Activated CD8-positive, alpha-beta T cell treated with anti-CD3 and anti-CD28 coated beads, Interleukin-2, amount 10 ng/mL, durations not matched to agents 7 days and 5 days (primary cell): ENCODE measurements around the gene ZC2HC1C. TPM values are rescaled to one million over a fixed set of nuclear protein-coding genes. Genes with fewer than 3 reads are reported as not detected.

Source experiments
- ATAC-seq: fragments of 150-1000 bp; cut with Tn5 transposase; one replicate; pipeline ENCODE4 v1.10.0; 2021; ENCODE audit warnings: moderate library complexity
- CTCF ChIA-PET: fragments of 350-600 bp; sonication (Branson Sonifier 250); formaldehyde crosslinking; loops from one replicate; lab custom pipeline; 2021; ENCODE audit warnings: antibody characterized with exemption; lab: Charles Lee
- POLR2A ChIA-PET: fragments of 350-600 bp; sonication (Branson Sonifier 250); formaldehyde crosslinking; loops from one replicate; lab custom pipeline; 2021; ENCODE audit warnings: antibody characterized with exemption; lab: Charles Lee
- DNase-seq: peaks from one replicate; pipeline ENCODE4 v3.0.0-alpha.2; 2020
- H3K27ac Mint-ChIP-seq: one replicate; pipeline ENCODE4 v1.8.0; 2021; ENCODE audit warnings: mild to moderate bottlenecking, mixed read lengths
- H3K27me3 Mint-ChIP-seq: one replicate; pipeline ENCODE4 v1.8.0; 2021; ENCODE audit warnings: low read depth, mixed read lengths
- H3K36me3 Mint-ChIP-seq: one replicate; pipeline ENCODE4 v1.8.0; 2021; ENCODE audit warnings: low read depth, mixed read lengths
- H3K4me1 Mint-ChIP-seq: one replicate; pipeline ENCODE4 v1.8.0; 2021; ENCODE audit warnings: low read depth, mixed read lengths
- H3K4me3 Mint-ChIP-seq: one replicate; pipeline ENCODE4 v1.8.0; 2021; ENCODE audit warnings: mild to moderate bottlenecking, mixed read lengths
- H3K9me3 Mint-ChIP-seq: one replicate; pipeline ENCODE4 v1.8.0; 2022; ENCODE audit warnings: mixed read lengths; ENCODE audit not compliant: insufficient read depth
- total RNA-seq, 2 experiments: library from RNA; stranded (reverse); gene quantifications; one replicate each; pipeline ENCODE4 v1.2.3, GENCODE V29; 2021

ZC2HC1C gene
- total RNA-seq, 2 experiments from 2014 or later, result 1.3 to 1.4 TPM

DNA sequence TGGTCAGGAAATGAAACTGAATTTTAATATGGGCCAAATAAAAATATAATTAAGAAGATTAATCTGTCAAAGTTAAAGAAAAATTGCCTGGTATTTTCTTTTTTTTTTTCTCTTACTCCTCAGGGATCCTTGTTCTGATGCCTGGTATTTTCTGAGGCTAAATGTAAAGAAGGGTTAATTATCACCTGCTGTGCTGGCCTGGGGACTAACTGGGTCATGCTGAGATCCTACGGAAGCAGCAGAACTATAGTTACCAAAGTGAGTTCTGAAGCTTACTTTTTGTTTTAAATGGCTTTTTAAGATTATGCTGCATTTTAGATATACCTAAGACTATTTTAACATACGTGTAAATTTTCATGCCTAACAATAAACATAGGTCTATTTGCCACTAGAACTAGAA, 23.3 kb downstream of the ZC2HC1C start:
- ATAC-seq (no peak), DNase-seq (no peak)
- H3K9me3 Mint-ChIP-seq, result no peaks in the 10 kb centered on the region
- no peaks in the 10 kb centered on the region for H3K27me3 Mint-ChIP-seq
- ChIA-PET POLR2A (no interaction called here), CTCF (no interaction called here)
- H3K4me3 Mint-ChIP-seq, result no peak overlapping the region
- H3K4me1 Mint-ChIP-seq, result no peaks in the 10 kb centered on the region
- no peak overlapping the region for H3K27ac Mint-ChIP-seq
- peaks cover 32% of the 10 kb centered on the region for H3K36me3 Mint-ChIP-seq

DNA sequence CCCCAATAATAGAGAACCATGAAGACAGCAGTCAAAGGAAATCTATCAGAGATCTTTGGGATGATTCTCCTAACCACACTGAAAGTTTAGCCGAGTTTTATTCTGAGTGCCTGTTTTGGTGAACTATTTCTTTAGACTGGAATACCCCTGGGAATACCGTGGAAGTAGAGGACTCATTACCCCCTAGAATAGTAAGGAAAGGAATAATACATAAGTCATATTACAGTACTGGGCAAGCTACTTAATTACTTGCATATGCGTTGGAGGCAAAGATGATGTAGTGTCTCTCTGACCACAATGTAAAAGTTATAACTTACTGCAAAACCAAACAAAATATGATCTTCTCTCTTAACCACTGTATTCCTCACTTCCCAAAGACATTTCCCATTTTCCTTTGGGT, 25.5 kb downstream of the ZC2HC1C start:
- H3K9me3 Mint-ChIP-seq, result no peaks in the 10 kb centered on the region
- DNase-seq (no peak), ATAC-seq (no peak)
- peaks cover 46% of the 10 kb centered on the region for H3K36me3 Mint-ChIP-seq
- POLR2A ChIA-PET, result no interaction called here
- H3K4me1 Mint-ChIP-seq, result no peaks in the 10 kb centered on the region
- CTCF ChIA-PET, result interaction anchor here (1.0 to 1.1 kb wide), 2 partner anchors 201 to 477 kb away, joined by 3 read pairs; no protein-coding TSS in a partner anchor
- no peaks in the 10 kb centered on the region for H3K27me3 Mint-ChIP-seq
- H3K27ac Mint-ChIP-seq, result no peak overlapping the region
- no peak overlapping the region for H3K4me3 Mint-ChIP-seq

DNA sequence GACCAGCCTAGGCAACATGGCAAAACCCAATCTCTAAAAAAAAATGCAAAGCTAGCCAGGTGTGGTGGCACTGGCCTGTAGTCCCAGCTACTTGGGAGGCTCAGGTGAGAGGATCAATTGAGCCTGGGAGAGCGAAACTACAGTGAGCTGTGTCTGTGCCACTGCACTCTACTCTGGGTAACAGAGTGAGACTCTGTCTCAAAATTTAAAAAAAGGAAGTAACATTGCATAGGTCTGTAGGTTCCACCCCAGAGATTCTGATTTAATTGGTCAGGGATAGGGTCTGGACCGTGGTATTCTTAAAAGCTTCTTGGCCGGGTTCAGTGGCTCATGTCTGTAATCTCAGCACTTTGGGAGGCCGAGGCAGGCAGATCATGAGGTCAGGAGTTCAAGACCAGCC, 26.2 kb downstream of the ZC2HC1C start:
- ATAC-seq (no peak), DNase-seq (no peak)
- no peaks in the 10 kb centered on the region for H3K4me1 Mint-ChIP-seq
- H3K36me3 Mint-ChIP-seq, result peaks cover 47% of the 10 kb centered on the region
- H3K27me3 Mint-ChIP-seq, result no peaks in the 10 kb centered on the region
- no peak overlapping the region for H3K27ac Mint-ChIP-seq
- H3K9me3 Mint-ChIP-seq, result no peaks in the 10 kb centered on the region
- CTCF ChIA-PET, result interaction anchor here (0.8 to 1.1 kb wide), 3 partner anchors 201 to 477 kb away, joined by 3 read pairs; no protein-coding TSS in a partner anchor
- no peak overlapping the region for H3K4me3 Mint-ChIP-seq
- POLR2A ChIA-PET, result interaction anchor here (0.7 kb wide), 1 partner anchor 26 kb away, joined by 3 read pairs; the partner anchor contains the start of gene ZC2HC1C

DNA sequence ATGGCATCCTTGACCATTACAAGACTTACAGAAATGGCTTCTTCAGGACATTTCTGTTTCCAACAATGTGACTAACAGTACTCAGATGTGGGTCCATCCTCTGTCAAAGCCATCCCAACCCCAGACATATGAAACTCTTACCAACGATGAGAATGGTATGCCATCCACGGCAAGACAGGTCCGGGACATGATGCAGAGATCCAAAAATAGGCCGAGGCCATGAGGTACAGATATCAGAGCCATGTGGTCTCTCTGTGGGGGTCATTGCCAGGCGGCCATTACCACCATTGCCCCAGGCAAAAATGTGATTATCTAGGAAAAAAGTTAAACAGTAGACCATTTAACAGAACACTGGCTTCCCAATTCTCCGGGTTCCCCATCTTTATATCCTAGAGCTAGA, 27.5 kb downstream of the ZC2HC1C start:
- ATAC-seq, result no peak
- POLR2A ChIA-PET, result no interaction called here
- DNase-seq, result no peak
- H3K4me1 Mint-ChIP-seq, result no peaks in the 10 kb centered on the region
- H3K27ac Mint-ChIP-seq, result no peak overlapping the region
- H3K4me3 Mint-ChIP-seq, result no peak overlapping the region
- CTCF ChIA-PET, result no interaction called here
- no peaks in the 10 kb centered on the region for H3K27me3 Mint-ChIP-seq
- no peaks in the 10 kb centered on the region for H3K9me3 Mint-ChIP-seq
- H3K36me3 Mint-ChIP-seq, result peaks cover 48% of the 10 kb centered on the region

DNA sequence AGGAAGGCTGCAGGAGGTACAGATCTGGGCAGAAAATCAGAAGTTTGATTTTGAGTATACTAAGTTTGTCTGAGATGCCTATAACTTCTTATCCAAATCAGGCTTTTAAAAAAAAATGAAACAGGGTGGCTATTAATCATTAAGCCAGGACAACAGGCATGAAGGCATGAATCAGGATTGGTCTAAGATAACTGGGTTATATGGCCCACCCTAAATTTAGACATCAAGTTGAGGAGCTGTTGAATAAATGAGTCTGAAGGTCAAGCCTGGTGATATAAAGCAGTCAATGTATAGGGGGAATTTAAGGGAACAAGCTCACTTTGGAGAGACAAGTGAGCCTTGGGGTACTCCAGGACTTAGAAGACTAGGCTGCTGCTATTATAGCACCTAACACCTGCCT, 28.8 kb downstream of the ZC2HC1C start:
- Mint-ChIP-seq H3K4me1 (no peaks in the 10 kb centered on the region), H3K4me3 (no peak overlapping the region), H3K27ac (no peak overlapping the region), H3K9me3 (no peaks in the 10 kb centered on the region), H3K36me3 (peaks cover 49% of the 10 kb centered on the region), H3K27me3 (no peaks in the 10 kb centered on the region)
- ATAC-seq (no peak), DNase-seq (no peak)
- ChIA-PET POLR2A (no interaction called here), CTCF (interaction anchor here (0.5 to 1.2 kb wide), 2 partner anchors 10 to 194 kb away, joined by 3 to 7 read pairs; no protein-coding TSS in a partner anchor)

DNA sequence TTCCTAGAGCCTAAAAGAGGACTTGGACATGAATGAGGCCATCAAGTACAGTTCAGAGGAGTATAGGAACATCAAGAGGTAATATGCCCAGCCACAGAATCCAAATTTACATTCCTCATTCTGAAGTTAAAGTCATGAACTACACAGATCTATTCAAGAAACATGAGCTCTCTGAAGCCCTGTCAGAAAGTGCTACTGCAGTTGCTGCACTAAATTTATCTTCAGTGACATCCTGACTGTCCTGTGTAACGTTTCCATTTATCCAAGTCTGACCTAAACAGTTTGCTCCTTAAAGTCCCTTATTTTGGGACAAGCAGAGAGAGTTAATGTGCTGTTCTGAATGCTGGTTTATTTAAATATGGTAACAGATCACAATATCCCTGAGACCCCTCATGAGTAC, 29.2 kb downstream of the ZC2HC1C start:
- no peaks in the 10 kb centered on the region for H3K9me3 Mint-ChIP-seq
- H3K27ac Mint-ChIP-seq, result no peak overlapping the region
- CTCF ChIA-PET, result interaction anchor here (1.2 kb wide), 1 partner anchor 10 kb away, joined by 7 read pairs; no protein-coding TSS in a partner anchor
- no peak for ATAC-seq
- H3K4me3 Mint-ChIP-seq, result no peak overlapping the region
- H3K36me3 Mint-ChIP-seq, result peaks cover 51% of the 10 kb centered on the region
- no peaks in the 10 kb centered on the region for H3K4me1 Mint-ChIP-seq
- POLR2A ChIA-PET, result no interaction called here
- no peak for DNase-seq
- H3K27me3 Mint-ChIP-seq, result no peaks in the 10 kb centered on the region

DNA sequence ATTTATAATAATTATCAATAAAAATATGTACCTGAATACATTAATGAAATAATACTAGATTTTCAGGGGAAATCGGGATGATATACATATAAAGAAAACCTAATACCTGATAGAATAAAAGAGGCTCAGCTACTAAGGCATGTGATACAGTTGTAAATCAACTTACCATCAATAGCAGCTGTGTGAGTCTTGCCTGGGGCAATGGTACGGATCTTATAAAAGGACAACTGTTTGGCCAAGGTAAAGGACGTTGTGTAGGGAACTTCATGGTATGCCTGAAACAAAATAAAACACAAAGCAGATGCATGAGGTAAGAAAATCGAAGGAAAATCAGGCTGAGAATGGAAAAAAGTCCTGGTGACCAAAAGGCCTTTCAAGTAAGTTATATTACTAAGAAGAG, 32.0 kb downstream of the ZC2HC1C start:
- ChIA-PET CTCF (interaction anchor here (0.9 to 2.5 kb wide), 4 partner anchors 8 to 195 kb away, joined by 3 to 7 read pairs (median 4); no protein-coding TSS in a partner anchor), POLR2A (no interaction called here)
- Mint-ChIP-seq H3K4me1 (no peaks in the 10 kb centered on the region), H3K4me3 (no peak overlapping the region), H3K27ac (no peak overlapping the region), H3K36me3 (peaks cover 59% of the 10 kb centered on the region), H3K27me3 (no peaks in the 10 kb centered on the region), H3K9me3 (no peaks in the 10 kb centered on the region)
- ATAC-seq (no peak), DNase-seq (no peak)

DNA sequence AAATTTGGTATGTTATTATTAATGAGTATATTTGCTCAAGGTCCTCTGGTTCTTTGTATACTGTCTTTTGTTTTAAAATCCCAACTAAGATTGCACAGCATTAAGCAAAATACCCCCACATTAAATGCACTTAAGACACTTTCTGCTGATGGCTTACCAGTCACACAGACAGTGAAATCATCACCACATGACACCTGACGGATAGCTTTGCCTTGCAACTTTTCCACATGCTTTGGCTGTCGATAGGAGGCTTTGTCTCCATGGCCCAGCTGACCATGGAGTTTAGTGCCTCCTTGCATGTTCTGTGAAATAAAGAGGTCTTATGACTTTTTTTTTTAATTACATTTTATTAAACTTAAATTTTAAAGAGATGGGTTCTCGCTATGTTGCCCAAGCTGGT, 37.7 kb downstream of the ZC2HC1C start:
- POLR2A ChIA-PET, result no interaction called here
- Mint-ChIP-seq H3K9me3 (no peaks in the 10 kb centered on the region), H3K4me3 (no peak overlapping the region), H3K27me3 (no peaks in the 10 kb centered on the region), H3K4me1 (peaks cover 4% of the 10 kb centered on the region), H3K36me3 (peaks cover 64% of the 10 kb centered on the region), H3K27ac (no peak overlapping the region)
- CTCF ChIA-PET, result interaction anchor here (0.7 to 0.8 kb wide), 2 partner anchors 19 to 499 kb away, joined by 3 read pairs; no protein-coding TSS in a partner anchor
- ATAC-seq (no peak), DNase-seq (no peak)

DNA sequence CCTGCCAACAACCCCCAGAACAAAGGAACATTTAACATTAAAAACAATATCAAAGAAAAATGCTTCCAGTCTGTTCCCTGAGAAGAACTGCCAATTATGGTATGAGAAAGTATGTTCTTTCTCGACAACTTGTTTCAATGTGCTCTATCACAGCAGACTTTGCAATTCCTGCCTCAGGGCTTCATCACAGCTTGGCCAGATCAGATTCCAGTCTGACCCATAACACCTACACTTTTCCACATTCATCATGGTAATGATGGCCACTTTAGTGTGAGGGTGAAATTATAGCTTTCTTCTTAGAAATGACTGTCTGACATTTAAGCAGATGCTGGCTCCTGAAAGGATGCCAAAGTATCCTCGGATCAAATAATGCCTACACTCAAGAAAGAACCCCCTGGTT, 40.4 kb downstream of the ZC2HC1C start:
- Mint-ChIP-seq H3K4me1 (peaks cover 26% of the 10 kb centered on the region), H3K36me3 (peaks cover 72% of the 10 kb centered on the region), H3K27me3 (no peaks in the 10 kb centered on the region), H3K4me3 (no peak overlapping the region), H3K9me3 (no peaks in the 10 kb centered on the region), H3K27ac (no peak overlapping the region)
- DNase-seq, result no peak
- CTCF ChIA-PET, result interaction anchor here (1.2 to 2.4 kb wide), 2 partner anchors 10 to 14 kb away, joined by 4 to 7 read pairs; no protein-coding TSS in a partner anchor
- POLR2A ChIA-PET, result interaction anchor here (0.8 kb wide), 1 partner anchor 181 kb away, joined by 3 read pairs; no protein-coding TSS in a partner anchor
- ATAC-seq, result no peak

DNA sequence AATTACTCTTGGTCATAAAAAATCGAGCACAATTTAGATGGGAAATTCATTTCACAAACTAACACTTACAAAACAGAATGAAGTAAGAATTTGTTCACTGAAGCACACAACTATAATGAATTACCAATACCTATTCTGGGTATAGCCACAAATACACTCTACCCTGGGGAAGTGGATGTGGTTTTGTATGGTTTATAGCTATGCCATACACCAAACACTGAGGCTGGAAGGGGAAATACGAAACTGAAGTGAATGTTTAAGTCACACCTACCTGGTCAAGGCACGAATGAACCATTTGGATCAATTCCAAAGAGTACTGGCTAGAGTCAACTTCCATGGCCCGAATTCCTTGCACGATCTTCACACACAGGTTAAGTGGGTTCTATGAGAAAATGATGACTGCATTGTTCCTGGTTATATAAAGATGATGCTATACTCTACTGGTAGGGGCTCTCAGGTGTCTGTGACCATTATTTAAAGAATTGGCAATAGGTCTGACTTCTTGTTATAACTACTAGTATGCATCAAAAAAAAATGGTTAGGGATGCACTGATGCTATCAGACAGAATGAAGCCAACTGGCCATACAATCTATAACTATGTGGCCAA, 44.6 kb downstream of the ZC2HC1C start:
- Mint-ChIP-seq H3K36me3 (peaks cover 77% of the 10 kb centered on the region), H3K27ac (peak overlapping the region; percentile 88), H3K4me1 (peaks cover 32% of the 10 kb centered on the region), H3K4me3 (peak overlapping the region; percentile 47), H3K9me3 (no peaks in the 10 kb centered on the region), H3K27me3 (no peaks in the 10 kb centered on the region)
- peak; percentile 59 for DNase-seq
- CTCF ChIA-PET, result interaction anchor here (1.4 kb wide), 1 partner anchor 12 kb away, joined by 6 read pairs; no protein-coding TSS in a partner anchor
- peak; percentile 98 for ATAC-seq
- POLR2A ChIA-PET, result no interaction called here

DNA sequence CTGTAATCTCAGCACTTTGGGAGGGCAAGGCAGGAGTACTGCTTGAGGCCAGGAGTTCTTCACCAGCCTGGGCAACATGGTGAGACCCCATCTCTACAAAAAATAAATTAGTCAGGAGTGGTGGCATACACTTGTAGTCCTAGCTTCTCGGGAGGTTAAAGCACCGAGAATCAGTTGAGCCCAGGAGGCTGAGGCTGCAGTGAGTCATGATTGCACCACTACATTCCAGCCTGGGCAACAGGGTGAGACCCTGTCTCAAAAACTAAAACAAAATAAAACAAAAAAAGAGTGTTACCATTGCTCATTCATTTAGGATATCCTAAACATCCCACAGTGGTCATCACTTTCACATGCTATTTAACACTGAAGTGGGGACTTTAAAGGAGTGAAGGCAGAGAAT, 49.6 kb downstream of the ZC2HC1C start:
- ChIA-PET CTCF (interaction anchor here (1.0 to 2.0 kb wide), 2 partner anchors 13 to 30 kb away, joined by 3 to 6 read pairs; no protein-coding TSS in a partner anchor), POLR2A (no interaction called here)
- no peak overlapping the region for H3K27ac Mint-ChIP-seq
- no peaks in the 10 kb centered on the region for H3K27me3 Mint-ChIP-seq
- no peak overlapping the region for H3K4me3 Mint-ChIP-seq
- ATAC-seq (no peak), DNase-seq (no peak)
- H3K4me1 Mint-ChIP-seq, result peaks cover 27% of the 10 kb centered on the region
- H3K36me3 Mint-ChIP-seq, result peaks cover 57% of the 10 kb centered on the region
- H3K9me3 Mint-ChIP-seq, result no peaks in the 10 kb centered on the region

DNA sequence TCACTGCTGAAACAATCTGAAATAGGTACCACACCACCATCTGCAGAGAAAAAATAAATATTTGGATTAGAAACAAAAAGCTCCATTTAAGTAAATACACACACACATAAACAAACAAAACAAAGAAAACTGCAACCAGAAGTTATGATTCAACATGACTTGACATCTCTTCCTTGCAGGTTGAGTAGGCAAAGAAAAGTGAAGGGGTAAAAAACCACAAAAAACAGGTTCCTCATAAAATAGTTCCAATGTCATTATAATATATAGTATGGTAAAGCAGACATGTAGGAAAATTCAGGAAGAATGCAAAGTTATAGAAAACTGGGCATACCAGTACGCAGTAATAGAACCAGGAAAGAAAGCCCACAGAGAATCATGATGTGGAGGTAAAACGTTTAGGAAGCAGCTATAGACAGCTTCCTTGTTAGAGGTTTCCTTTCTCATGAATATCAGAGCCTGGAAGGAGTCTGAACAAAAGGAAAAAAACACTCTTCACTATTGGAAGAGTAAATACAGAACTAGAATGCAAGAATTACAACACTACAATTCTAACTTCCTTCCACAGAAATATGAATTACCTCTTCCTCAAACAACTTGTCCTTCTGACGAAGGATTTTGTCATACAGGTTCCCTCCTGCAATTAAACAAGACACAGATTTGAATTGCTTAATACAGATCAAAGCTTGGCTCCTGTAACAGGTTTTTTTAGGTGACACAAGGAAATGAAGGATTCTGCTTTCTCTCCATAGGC, 51.3 kb downstream of the ZC2HC1C start:
- POLR2A ChIA-PET, result no interaction called here
- ATAC-seq (no peak), DNase-seq (no peak)
- no peaks in the 10 kb centered on the region for H3K9me3 Mint-ChIP-seq
- H3K4me3 Mint-ChIP-seq, result no peak overlapping the region
- H3K27me3 Mint-ChIP-seq, result no peaks in the 10 kb centered on the region
- H3K4me1 Mint-ChIP-seq, result peaks cover 30% of the 10 kb centered on the region
- CTCF ChIA-PET, result interaction anchor here (0.6 to 1.1 kb wide), 2 partner anchors 83 to 174 kb away, joined by 3 to 4 read pairs; no protein-coding TSS in a partner anchor
- peaks cover 52% of the 10 kb centered on the region for H3K36me3 Mint-ChIP-seq
- no peak overlapping the region for H3K27ac Mint-ChIP-seq
